ENCODE data around the gene ITLN1.
A peak's percentile ranks its signal among the peaks of the same experiment; 100 is the strongest.
"Not testable (repeated sequence)": the region's sequence is repeated elsewhere in the genome, so short reads cannot be mapped to it uniquely, and the experiment has no call there.

The ITLN1 gene

DNA sequence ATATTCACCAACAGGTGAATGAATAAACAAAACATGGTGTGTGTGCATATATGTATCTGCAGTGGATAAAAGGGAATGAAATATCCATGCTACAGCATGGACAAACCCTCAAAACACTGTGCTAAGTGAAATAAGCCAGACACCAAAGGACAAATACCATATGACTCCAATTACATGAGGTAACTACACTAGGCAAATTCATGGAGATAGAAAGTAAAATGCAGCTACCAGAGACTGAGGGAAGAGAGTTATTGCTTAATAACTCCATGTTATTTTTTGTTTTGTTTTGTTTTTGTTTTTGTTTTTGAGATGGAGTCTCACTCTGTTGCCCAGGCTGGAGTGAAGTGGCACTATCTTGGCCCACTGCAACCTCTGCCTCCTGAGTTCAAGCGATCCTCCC lies 2.4 kb downstream of the ITLN1 start:
- no peak for DNase-seq (ENCODE audit: low read depth)

GRCh38 chr1:160881264-160881663 lies 3.7 kb downstream of the ITLN1 start:
- DNase-seq (ENCODE audit: low read depth), result not testable (repeated sequence)

GRCh38 chr1:160880216-160880615 lies 4.8 kb downstream of the ITLN1 start:
- DNase-seq (ENCODE audit: low read depth), result no peak

- peak; percentile 31 for DNase-seq (ENCODE audit: low read depth)
These were observed 5.9 kb downstream of the ITLN1 start for GRCh38 chr1:160879056-160879455.

- DNase-seq (ENCODE audit: low read depth), result no peak
These were observed 7.8 kb downstream of the ITLN1 start for GRCh38 chr1:160877221-160877620.

DNA sequence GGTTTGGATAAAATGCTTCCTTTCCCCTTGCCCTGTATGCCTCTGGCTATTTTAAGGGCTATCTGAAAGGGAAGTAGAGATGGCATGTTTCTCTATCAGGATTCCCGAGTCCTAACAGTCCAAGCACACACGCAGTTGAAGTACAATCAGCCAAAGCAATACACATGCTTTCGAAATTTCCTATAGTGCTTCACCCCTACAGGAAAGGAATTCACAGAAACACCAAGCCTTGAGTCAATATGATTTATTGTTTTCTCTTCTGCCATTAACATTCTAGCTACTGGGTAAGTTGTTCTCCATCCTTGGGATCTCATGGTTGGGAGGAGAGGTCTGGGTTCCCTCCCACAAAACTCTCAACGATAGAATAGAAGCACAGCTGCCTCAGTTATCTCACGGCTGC lies 8.7 kb downstream of the ITLN1 start:
- DNase-seq (ENCODE audit: low read depth), result no peak

GRCh38 chr1:160875591-160875990 lies 9.4 kb downstream of the ITLN1 start:
- DNase-seq (ENCODE audit: low read depth), result not testable (repeated sequence)

DNA sequence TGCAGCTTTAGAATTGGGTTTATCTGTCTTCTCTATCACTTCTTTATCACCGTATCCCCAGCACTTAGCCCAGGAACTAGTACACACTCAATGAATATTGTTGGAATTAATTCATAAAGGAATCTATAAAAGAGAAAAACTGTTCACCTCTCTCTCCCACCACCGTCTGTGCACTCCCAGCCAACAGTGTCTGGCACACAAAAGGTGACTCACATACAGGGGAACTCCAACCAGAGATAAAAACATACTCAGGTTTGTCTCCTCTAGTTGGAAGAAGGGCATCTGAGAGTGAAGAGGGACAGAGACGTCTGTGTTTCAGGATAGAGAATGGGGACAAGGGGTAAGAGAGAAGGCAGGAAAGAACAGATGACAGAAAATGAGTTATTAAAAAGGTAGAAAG lies 10.0 kb downstream of the ITLN1 start:
- DNase-seq (ENCODE audit: low read depth), result no peak

DNA sequence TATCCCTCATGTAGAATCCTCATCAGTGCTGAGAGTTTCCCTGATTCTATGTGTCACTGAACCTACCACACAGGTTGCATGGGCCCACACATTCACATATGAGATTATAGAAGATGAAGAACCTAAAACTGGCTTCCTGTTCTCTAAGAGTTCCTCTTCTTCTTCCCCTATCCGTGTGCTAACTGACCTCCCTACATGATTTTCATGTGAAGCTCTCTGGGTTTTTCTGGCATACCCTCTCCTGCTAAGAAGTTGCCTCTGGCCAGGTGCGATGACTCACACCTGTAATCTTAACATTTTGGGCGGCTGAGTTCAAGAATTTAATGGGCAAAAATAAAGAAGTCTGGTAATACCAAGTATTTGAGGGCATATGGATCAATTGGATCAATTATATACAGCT lies 16.8 kb downstream of the ITLN1 start:
- no peak for DNase-seq (ENCODE audit: low read depth)

GRCh38 chr1:160867651-160868050 lies 17.3 kb downstream of the ITLN1 start:
- not testable (repeated sequence) for DNase-seq (ENCODE audit: low read depth)

GRCh38 chr1:160866695-160867260 lies 18.2 kb downstream of the ITLN1 start:
- no peak for DNase-seq (ENCODE audit: low read depth)

DNA sequence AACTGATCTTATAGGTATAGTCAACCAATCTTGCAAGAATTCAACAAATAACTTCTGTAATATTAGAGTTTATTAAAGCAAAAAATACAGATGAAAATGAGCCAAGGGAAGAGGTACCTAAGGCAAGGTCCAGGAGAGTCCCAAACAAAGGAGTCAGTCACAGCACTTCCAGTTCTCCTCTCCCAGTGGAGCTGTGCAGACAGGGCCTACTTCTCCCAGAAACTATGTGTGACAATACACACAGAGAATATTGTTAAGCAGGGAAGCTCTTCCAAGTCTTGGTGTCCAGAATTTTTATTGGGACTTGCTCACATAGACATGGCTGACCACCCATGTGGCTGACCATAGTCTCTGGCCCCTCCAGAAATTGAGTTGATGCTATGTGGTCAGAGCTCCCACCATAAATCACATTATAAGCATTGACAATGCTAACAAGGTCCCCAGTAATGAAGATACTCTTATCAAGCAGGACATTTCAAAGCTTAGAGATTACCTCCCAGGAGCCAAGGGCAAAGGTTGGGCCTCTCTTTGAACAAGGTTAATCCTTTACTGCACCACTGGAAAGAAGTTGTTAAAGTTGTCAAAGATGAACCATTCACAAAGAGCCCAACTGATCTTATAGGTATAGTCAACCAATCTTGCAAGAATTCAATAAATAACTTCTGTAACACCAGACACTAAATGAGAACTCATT lies 18.8 kb downstream of the ITLN1 start:
- no peak for DNase-seq (ENCODE audit: low read depth)

GRCh38 chr1:160865337-160865736 lies 19.6 kb downstream of the ITLN1 start:
- DNase-seq (ENCODE audit: low read depth), result no peak

DNA sequence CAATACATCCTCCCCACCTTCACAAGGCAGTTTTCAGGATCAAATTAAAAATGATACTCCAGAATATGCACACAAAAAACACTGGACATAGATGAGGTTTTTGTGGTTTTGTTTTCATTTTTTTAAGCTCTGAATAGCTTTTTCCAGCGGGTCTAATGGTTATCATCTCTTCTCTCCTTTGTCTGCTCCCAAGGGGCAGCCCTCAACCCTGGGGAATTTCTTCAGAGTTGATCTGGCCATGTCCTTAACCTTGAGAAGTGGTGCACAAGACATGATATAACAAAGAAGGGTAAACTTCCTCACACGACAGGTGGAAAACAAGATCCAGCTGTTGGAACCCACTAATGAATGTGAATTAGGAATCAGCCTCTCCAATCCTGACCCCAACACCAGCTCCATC lies 20.8 kb downstream of the ITLN1 start:
- DNase-seq (ENCODE audit: low read depth), result no peak

- DNase-seq (ENCODE audit: low read depth), result no peak
These were observed 21.2 kb downstream of the ITLN1 start for GRCh38 chr1:160863774-160864131.

DNA sequence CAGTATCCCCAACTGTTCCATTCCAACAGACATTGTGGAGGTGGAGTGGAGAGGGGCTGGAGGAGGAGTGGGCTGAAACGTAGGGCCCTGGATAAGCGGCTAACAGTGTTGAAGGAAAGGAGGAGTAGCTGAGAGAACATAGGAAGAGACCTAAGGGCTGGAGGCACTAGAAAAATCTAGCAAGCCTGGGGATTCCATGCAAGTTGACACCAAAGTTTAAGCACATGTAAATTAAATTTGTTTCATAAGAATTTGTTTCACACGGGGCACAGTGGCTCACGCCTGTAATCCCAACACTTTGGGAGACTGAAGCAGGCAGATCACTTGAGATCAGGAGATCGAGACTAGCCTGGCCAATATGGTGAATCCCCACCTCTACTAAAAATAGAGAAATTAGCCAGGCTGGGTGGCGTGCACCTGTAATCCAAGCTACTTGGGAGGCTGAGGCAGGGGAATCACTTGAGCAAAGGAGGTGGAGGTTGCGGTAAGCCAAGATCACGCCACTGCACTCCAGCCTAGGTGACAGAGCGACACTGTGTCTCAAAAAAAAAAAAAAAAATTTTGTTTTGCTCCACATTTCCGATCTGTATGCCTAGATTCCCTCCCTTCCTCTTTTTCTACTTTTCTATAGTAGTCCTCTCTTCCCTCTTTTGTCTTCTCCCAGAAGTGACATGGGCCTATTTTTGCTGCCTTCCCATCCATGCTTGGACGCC lies 21.8 kb downstream of the ITLN1 start:
- DNase-seq (ENCODE audit: low read depth), result no peak

DNA sequence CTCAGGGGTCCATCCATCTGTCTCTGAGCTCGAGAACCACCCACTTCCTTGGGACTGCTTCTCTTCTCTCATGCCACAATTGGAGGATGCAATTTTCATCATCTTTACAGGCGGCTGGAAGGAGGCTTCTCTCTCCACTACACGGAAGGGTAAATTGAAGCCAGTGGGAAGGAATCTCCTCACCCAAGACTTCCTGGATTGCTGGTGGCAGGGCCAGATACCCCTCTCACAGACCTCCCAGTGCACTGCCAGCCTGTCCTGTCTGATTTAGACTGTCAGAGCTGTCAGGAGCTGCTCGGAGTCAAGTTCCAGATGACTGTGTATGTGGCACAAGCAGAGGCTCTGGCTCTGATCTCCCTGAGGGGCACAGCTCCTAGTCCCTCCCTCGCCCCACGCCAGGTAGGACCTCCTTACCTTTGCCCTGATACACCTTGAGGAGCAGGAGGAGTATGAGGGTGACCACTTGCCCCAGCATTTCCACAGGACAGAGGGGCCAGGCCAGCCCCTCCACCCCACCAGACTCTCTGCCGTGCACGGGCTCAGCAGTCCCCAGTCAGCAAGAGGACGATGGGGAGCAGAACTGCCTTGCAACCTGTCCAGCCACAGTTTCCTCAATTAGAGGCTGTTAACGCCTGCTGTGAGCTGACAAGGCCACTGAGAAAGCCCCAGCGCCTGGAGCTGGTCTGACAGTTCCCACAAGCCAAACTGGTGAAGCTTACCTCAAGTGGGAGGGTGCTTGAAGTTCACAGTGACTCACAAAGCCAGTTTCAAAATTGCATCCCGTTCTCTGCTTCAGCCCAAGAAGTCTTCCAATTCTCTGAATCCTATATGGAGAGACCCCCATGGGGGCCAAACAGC lies 22.5 kb downstream of the ITLN1 start, which contains the start of gene CD244:
Gene CD244, minus strand, starts transcription at position 685 of the 858 bp plus-strand sequence. Its CDS starts 210 bp downstream, at position 475.
- DNase-seq (ENCODE audit: low read depth), result peak; percentile 61

- no peak for DNase-seq (ENCODE audit: low read depth)
These were observed 24.0 kb downstream of the ITLN1 start for GRCh38 chr1:160860840-160861505.

DNA sequence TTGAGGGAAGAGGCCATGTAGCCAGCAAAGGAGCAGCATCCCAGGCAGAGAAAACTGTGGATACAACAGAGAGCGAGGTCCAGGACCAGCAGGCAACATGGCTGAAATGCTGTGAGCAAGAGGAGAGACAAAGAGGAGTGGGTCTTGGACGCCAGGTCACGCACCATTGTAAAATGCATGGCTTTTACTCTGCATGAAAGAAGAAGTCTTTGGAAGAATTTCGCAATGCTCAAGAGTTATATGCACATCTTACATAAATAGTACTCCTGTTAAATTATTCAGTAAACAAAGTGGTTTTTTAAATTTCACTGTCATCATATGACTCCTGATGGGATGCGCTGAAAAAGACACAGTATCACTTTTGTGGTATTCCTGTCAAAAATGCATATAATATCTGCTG lies 25.8 kb downstream of the ITLN1 start:
- DNase-seq (ENCODE audit: low read depth), result no peak

DNA sequence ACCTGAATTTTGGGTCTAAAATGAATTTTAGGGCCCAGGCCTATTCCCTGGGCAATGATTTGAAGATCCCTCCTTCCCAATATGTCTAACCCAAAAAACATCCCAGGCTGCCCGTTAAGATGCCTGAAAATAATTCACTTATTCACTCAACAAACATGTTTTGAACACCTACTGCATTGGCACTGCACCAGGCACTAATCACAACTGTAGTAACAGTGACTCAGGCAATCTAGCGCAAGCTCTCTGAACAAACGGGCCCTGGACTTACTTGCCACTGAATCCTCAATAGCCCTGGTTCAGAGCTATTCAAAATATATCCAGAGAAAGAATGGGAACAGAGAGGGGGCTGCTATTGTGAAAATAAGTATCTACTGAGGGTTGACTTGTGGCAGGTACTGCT lies 26.5 kb downstream of the ITLN1 start:
- no peak for DNase-seq (ENCODE audit: low read depth)

DNA sequence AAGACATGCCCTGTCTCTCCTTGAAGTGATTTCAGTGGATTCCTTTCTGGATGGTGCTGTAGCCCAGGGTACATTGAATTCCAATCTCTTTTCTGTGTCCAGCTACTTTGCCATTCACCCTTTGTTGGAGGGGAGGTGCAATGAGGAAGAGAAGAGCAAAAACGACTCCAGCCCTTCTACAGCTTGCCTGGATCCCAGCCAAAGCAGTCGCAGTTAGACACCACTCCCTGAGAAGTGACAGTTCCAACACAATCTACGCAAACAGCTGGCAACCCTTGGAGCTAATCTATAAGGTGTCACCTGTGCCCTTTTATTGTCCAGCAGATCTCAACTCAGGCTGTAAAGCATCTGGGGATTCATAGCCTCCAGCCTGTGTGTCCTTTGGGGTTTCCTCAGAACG lies 26.9 kb downstream of the ITLN1 start:
- no peak for DNase-seq (ENCODE audit: low read depth)

Measured in activated gamma-delta T cell treated with anti-CD3 and anti-CD28 coated beads, Interleukin-2, amount 50 U/mL, for 16 hours (primary cell).